ENCODE data around the gene ZNF385A. TPM values are rescaled to one million over a fixed set of nuclear protein-coding genes. Genes with fewer than 3 reads are reported as not detected.
A peak's percentile ranks its signal among the peaks of the same experiment; 100 is the strongest.
"Not testable (repeated sequence)": the region's sequence is repeated elsewhere in the genome, so short reads cannot be mapped to it uniquely, and the experiment has no call there.

ZNF385A gene
- total and polyA plus RNA-seq, 2 experiments from 2014 or later: 10.9 to 21.7 TPM

GRCh38 chr12:54328595-54329337 is 55.8 kb downstream of the ZNF385A start (continued):
- TF ChIP-seq ZNF462 (CRISPR knock-in tag; IDR thresholded peaks at IDR 0.05): no peak
- TF ChIP-seq EZH2 (IDR thresholded peaks at IDR 0.05; ENCODE audit: low read depth, unreplicated experiment): no peak
- TF ChIP-seq ZNF114 (CRISPR knock-in tag; IDR thresholded peaks at IDR 0.05): no peak

- H3K79me2 ChIP-seq (replicated peaks; ENCODE audit: insufficient read depth): not testable (repeated sequence)
- peak overlapping the region; percentile 0; the same call in 1 of the 2 replicates for H3K27ac ChIP-seq (ENCODE audit: low read depth)
Observed at GRCh38 chr12:54325442-54326109, 59.0 kb downstream of the ZNF385A start.

More at GRCh38 chr12:54325442-54326109, 59.0 kb downstream of the ZNF385A start:
- H3K27me3 ChIP-seq (ENCODE audit: insufficient read depth); H3K36me3 Mint-ChIP-seq (ENCODE audit: low read depth); H4K20me1 ChIP-seq (replicated peaks; ENCODE audit: insufficient read depth); H3K36me3 ChIP-seq (ENCODE audit: insufficient read depth); H2AFZ ChIP-seq; H3K9me3 Mint-ChIP-seq; H3K9me2 ChIP-seq (ENCODE audit: insufficient read depth); H3K27me3 Mint-ChIP-seq (ENCODE audit: insufficient read depth, low read depth, poor library complexity); ATAC-seq; DNase-seq (ENCODE audit: low spot score); H3F3A ChIP-seq (replicated peaks; ENCODE audit: low read depth): not testable (repeated sequence)
- Mint-ChIP-seq H3K4me1 (peaks cover 27% of the 10 kb centered on the region), H3K27ac (peak overlapping the region; percentile 97), H3K4me3 (peak overlapping the region; percentile 100)
- H3K4me3 ChIP-seq: peak overlapping the region; percentile 53
- H3K4me1 ChIP-seq (ENCODE audit: insufficient read depth): peaks cover 23% of the 10 kb centered on the region
- peak overlapping the region; percentile 74 for H3K4me2 ChIP-seq
